Right lobe of liver (tissue), 4 donors: ENCODE results near the gene CERS5.

Source experiments
- POLR2A ChIP-seq: fragments of 450-650 bp; IDR thresholded peaks from one replicate; pipeline ENCODE4 v1.6.1; 2017; ENCODE audit warnings: antibody characterized with exemption, mild to moderate bottlenecking
- TF ChIP-seq, protein P1 (sequence below), 4 donors: fragments of 200-600 bp in 3 of 4; fragments of 450-650 bp in 1 of 4; IDR thresholded peaks; one replicate each; pipeline versions ENCODE4 v1.5.1 to v1.8.0; 2016 to 2022; ENCODE audit warnings: antibody characterized with exemption in 4 of 4, mild to moderate bottlenecking in 2 of 4
- donor health status: DM: no; HTN: no; CAD: no.
- donor health status: DM: no; HTN: no; CAD: no.
- donor health status: DM: no; HTN: yes; CAD: no.

DNA sequence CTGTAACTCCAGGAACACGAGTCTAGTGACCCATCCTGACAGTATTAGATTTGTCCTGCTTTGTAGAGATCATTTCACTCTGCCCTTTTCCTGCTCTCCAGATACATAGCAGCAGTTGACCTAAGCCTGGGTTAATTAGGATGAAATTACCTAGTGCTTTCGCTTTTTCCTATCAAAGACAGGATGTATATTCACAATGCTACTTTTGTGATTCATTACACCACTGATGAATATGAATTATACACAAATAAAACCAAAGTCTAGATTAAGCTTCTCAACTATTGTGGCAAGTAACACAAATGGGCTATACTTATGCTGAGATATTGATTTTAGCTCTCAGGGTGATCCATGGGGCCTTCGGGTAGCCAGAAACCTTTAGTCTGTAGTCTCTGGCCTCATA lies 17.9 kb downstream of the CERS5 start:
- TF ChIP-seq, protein P1, sequence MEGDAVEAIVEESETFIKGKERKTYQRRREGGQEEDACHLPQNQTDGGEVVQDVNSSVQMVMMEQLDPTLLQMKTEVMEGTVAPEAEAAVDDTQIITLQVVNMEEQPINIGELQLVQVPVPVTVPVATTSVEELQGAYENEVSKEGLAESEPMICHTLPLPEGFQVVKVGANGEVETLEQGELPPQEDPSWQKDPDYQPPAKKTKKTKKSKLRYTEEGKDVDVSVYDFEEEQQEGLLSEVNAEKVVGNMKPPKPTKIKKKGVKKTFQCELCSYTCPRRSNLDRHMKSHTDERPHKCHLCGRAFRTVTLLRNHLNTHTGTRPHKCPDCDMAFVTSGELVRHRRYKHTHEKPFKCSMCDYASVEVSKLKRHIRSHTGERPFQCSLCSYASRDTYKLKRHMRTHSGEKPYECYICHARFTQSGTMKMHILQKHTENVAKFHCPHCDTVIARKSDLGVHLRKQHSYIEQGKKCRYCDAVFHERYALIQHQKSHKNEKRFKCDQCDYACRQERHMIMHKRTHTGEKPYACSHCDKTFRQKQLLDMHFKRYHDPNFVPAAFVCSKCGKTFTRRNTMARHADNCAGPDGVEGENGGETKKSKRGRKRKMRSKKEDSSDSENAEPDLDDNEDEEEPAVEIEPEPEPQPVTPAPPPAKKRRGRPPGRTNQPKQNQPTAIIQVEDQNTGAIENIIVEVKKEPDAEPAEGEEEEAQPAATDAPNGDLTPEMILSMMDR (IDR thresholded peaks at IDR 0.05): no peak
- TF ChIP-seq POLR2A: no peak
